ENCODE results near the gene ANKRD37. TPM values are rescaled to one million over a fixed set of nuclear protein-coding genes. Genes with fewer than 3 reads are reported as not detected.
A peak's percentile ranks its signal among the peaks of the same experiment; 100 is the strongest.

ANKRD37 gene
- total and polyA plus RNA-seq, 2 donors from 2014 or later: 13.0 to 14.2 TPM

DNA sequence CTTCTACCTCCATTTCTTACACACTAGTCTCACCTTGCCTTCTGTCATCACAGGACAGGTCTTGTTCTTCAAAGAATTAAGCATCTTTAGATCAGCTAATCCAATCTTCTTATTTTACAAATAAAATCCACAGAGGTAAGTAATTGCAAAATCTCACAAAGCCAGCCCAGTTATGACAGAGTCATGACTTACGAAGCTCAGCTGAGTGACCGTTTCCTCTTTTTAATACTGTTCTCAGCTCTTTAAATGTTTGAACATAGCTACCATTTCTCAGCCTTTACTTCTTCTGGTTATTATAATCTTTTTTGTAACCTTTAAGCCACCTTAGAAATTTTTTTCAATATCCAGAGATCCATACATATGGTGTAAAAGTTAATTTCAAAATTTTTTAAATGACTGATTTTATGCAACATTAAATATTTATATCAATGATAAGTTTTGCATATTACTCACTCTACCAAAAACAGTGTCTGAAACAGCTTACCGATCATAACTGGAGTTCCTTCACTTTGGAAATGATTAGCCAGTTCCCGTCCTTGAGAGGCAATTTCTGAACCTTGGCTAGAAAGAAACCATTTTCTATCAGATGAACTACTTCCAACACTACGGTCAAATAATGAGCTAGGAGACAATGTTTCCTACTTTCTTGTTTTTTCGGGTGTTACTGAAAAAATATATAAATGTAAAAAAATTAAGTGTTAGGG is 8.8 kb downstream of the ANKRD37 start:
- TF ChIP-seq, protein P1, sequence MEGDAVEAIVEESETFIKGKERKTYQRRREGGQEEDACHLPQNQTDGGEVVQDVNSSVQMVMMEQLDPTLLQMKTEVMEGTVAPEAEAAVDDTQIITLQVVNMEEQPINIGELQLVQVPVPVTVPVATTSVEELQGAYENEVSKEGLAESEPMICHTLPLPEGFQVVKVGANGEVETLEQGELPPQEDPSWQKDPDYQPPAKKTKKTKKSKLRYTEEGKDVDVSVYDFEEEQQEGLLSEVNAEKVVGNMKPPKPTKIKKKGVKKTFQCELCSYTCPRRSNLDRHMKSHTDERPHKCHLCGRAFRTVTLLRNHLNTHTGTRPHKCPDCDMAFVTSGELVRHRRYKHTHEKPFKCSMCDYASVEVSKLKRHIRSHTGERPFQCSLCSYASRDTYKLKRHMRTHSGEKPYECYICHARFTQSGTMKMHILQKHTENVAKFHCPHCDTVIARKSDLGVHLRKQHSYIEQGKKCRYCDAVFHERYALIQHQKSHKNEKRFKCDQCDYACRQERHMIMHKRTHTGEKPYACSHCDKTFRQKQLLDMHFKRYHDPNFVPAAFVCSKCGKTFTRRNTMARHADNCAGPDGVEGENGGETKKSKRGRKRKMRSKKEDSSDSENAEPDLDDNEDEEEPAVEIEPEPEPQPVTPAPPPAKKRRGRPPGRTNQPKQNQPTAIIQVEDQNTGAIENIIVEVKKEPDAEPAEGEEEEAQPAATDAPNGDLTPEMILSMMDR (IDR thresholded peaks at IDR 0.05; ENCODE audit: borderline replicate concordance, extremely low read depth, insufficient read depth): no peak
- H3K9me3 ChIP-seq (ENCODE audit: control insufficient read depth in 2 of 3, insufficient read depth in 1 of 3, low read length in 3 of 3): no peaks in the 10 kb centered on the region
- peak overlapping the region in 1 of 2 donors; percentile 72 for H3K27ac ChIP-seq (ENCODE audit: low read depth in 2 of 2, low read length in 2 of 2)
- H3K4me3 ChIP-seq (ENCODE audit: low read length in 3 of 3): no peak overlapping the region
- H3K9ac ChIP-seq (ENCODE audit: low read length in 3 of 3): no peak overlapping the region
- FAIRE-seq (peak; percentile 90), DNase-seq (no peak)
- no peaks in the 10 kb centered on the region for H3K27me3 ChIP-seq (ENCODE audit: control insufficient read depth, insufficient read depth, low read length)
- intact Hi-C loops (cut with DNase I): no loop called here
- H3K4me1 ChIP-seq (ENCODE audit: control insufficient read depth in 2 of 3, insufficient read depth in 2 of 3, low read depth in 1 of 3, low read length in 3 of 3): no peaks in the 10 kb centered on the region
- H3K36me3 ChIP-seq (ENCODE audit: control insufficient read depth in 2 of 3, insufficient read depth in 3 of 3, low read length in 3 of 3): peaks cover 4 to 34% (median 10%) of the 10 kb centered on the region in 3 donors

DNA sequence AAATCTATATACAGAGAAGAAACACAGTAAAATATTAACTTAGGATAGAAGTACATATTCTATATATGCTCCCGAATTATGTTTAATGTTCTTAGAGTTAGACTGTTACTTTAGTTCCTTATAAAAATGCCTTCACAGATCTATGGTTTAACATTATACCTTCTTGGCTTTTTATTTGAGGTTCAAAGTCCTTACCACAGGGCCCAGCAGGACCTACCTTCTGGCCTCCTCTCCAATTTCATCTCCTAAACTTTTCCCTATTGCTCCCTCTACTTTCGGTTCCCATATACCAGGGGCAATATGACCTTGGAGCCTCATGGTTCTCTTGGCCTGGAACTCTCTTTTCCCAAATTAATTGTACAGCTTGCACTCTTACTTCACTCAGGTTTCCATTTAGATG is 11.8 kb downstream of the ANKRD37 start:
- no peak overlapping the region for H3K9ac ChIP-seq (ENCODE audit: low read length in 3 of 3)
- intact Hi-C loops (cut with DNase I): no loop called here
- no peak overlapping the region for H3K27ac ChIP-seq (ENCODE audit: low read depth in 2 of 2, low read length in 2 of 2)
- no peak overlapping the region for H3K4me3 ChIP-seq (ENCODE audit: low read length in 3 of 3)
- FAIRE-seq: no peak
- peaks cover 0 to 3% (median 0%) of the 10 kb centered on the region in 3 donors for H3K4me1 ChIP-seq (ENCODE audit: control insufficient read depth in 2 of 3, insufficient read depth in 2 of 3, low read depth in 1 of 3, low read length in 3 of 3)
- peaks cover 6 to 29% (median 15%) of the 10 kb centered on the region in 3 donors for H3K36me3 ChIP-seq (ENCODE audit: control insufficient read depth in 2 of 3, insufficient read depth in 3 of 3, low read length in 3 of 3)
- no peaks in the 10 kb centered on the region for H3K9me3 ChIP-seq (ENCODE audit: control insufficient read depth in 2 of 3, insufficient read depth in 1 of 3, low read length in 3 of 3)
- no peaks in the 10 kb centered on the region for H3K27me3 ChIP-seq (ENCODE audit: control insufficient read depth, insufficient read depth, low read length)
- DNase-seq: no peak
- TF ChIP-seq, protein P1 (IDR thresholded peaks at IDR 0.05; ENCODE audit: borderline replicate concordance, extremely low read depth, insufficient read depth): no peak

DNA sequence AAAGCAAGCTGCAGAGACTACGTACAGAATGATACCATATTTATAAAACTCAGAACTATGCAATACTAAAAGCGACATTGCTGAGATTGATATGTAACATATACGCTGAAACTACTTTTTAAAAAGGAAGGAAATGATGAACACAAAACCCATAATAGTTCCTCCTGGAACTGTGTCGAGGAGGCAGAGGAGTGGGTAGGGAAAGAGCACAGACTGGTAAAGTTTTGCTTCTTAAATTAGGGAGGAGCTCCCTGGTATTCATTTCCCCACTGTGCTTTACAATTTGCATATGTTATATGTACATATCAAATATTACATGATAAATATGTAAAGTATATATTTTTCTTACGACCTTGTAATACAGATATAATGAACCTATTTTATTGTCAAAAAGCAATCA is 15.2 kb downstream of the ANKRD37 start:
- Histone ChIP-seq H3K9ac (ENCODE audit: low read length in 3 of 3) (no peak overlapping the region), H3K27ac (ENCODE audit: low read depth in 2 of 2, low read length in 2 of 2) (no peak overlapping the region), H3K36me3 (ENCODE audit: control insufficient read depth in 2 of 3, insufficient read depth in 3 of 3, low read length in 3 of 3) (peaks cover 6 to 29% (median 15%) of the 10 kb centered on the region in 3 donors), H3K27me3 (ENCODE audit: control insufficient read depth, insufficient read depth, low read length) (no peaks in the 10 kb centered on the region), H3K4me3 (ENCODE audit: low read length in 3 of 3) (no peak overlapping the region), H3K9me3 (ENCODE audit: control insufficient read depth in 2 of 3, insufficient read depth in 1 of 3, low read length in 3 of 3) (no peaks in the 10 kb centered on the region), H3K4me1 (ENCODE audit: control insufficient read depth in 2 of 3, insufficient read depth in 2 of 3, low read depth in 1 of 3, low read length in 3 of 3) (peaks cover 0 to 16% (median 5%) of the 10 kb centered on the region in 3 donors)
- TF ChIP-seq, protein P1 (IDR thresholded peaks at IDR 0.05; ENCODE audit: borderline replicate concordance, extremely low read depth, insufficient read depth): no peak
- intact Hi-C loops (cut with DNase I): no loop called here
- no peak for DNase-seq
- no peak for FAIRE-seq
